Measurements from ENCODE around the gene TUBA1C. TPM values are rescaled to one million over a fixed set of nuclear protein-coding genes. Genes with fewer than 3 reads are reported as not detected.

Gene TUBA1C
- total and polyA plus RNA-seq, 2 of the 4 experiments (the other 2 are of a cell fraction): 1,420 to 2,555 TPM

DNA sequence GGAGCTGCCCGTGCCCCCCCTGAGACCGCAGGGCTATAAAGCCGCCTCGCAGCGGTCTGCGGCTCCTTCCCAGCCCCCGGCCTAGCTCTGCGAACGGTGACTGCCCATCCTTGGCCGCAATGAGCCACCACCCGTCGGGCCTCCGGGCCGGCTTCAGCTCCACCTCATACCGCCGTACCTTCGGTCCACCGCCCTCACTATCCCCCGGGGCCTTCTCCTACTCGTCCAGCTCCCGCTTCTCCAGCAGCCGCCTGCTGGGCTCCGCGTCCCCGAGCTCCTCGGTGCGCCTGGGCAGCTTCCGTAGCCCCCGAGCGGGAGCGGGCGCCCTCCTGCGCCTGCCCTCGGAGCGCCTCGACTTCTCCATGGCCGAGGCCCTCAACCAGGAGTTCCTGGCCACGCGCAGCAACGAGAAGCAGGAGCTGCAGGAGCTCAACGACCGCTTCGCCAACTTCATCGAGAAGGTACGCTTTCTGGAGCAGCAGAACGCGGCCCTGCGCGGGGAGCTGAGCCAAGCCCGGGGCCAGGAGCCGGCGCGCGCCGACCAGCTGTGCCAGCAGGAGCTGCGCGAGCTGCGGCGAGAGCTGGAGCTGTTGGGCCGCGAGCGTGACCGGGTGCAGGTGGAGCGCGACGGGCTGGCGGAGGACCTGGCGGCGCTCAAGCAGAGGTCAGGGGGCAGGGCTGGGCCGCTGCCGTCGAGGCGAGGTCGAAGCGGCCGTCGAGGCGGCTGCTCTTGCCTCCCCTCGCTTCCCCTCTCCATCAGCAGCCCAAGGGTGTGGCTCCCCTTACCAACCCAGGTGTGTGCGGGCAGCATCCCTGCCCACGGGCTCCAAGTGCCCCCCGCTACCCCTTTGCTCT is 30.4 kb downstream of the TUBA1C start, which contains the start of gene PRPH:
PRPH (plus strand) TSS at position 66 of the 855 bp plus-strand sequence; CDS start at position 120, 54 bp downstream.
- Histone ChIP-seq H3K4me2 (ENCODE audit: low read depth, low read length) (no peak within 1 kb of the TSS), H3K4me3 (ENCODE audit: insufficient read depth, low read depth, low read length) (no peak within 1 kb of the TSS), H3K9me1 (ENCODE audit: insufficient read depth, low read length) (no peaks in the 10 kb centered on the region), H2AFZ (replicated peaks; ENCODE audit: low read length, poor library complexity) (peak within 1 kb of the TSS; percentile 43), H3K4me1 (ENCODE audit: control insufficient read depth, insufficient read depth, low read length) (peaks cover 7% of the 10 kb centered on the region), H3K27me3 (ENCODE audit: control insufficient read depth, insufficient read depth, low read length) (peaks cover 61% of the 10 kb centered on the region), H4K91ac (ENCODE audit: insufficient read depth, low read depth, low read length) (no peak within 1 kb of the TSS), H2AK9ac (replicated peaks; ENCODE audit: low read depth, low read length, poor library complexity) (peak within 1 kb of the TSS; percentile 42), H3K36me3 (ENCODE audit: control insufficient read depth, insufficient read depth, low read length) (no peaks in the 10 kb centered on the region), H4K8ac (ENCODE audit: low read depth in 2 of 2, low read length in 2 of 2) (no peak within 1 kb of the TSS), H3K18ac (ENCODE audit: low read depth, low read length) (no peak within 1 kb of the TSS), H3K79me1 (ENCODE audit: low read depth in 1 of 2, low read length in 2 of 2) (no peaks in the 10 kb centered on the region), H2BK20ac (ENCODE audit: low read depth, low read length) (no peak within 1 kb of the TSS), H3K27ac (ENCODE audit: insufficient read depth, low read length) (no peak within 1 kb of the TSS), H3K23ac (ENCODE audit: low read depth, low read length) (no peak within 1 kb of the TSS), H4K20me1 (ENCODE audit: insufficient read depth, low read length) (no peaks in the 10 kb centered on the region), H2BK5ac (ENCODE audit: low read depth, low read length, poor library complexity, severe bottlenecking) (no peak within 1 kb of the TSS), H2BK120ac (ENCODE audit: low read depth, low read length) (no peak within 1 kb of the TSS), H3K56ac (ENCODE audit: extremely low read depth, insufficient read depth, low read length) (no peak within 1 kb of the TSS), H3K9ac (ENCODE audit: low read depth, low read length) (no peak within 1 kb of the TSS), H3K9me3 (ENCODE audit: control insufficient read depth, insufficient read depth, low read length) (peaks cover 6% of the 10 kb centered on the region; the same call in 1 of the 2 replicates), H3K4ac (ENCODE audit: low read depth, low read length) (no peak within 1 kb of the TSS), H2AK5ac (ENCODE audit: low read depth, low read length) (no peak within 1 kb of the TSS), H3K14ac (replicated peaks; ENCODE audit: low read depth, low read length) (no peak within 1 kb of the TSS), H2BK15ac (ENCODE audit: low read depth, low read length) (no peak within 1 kb of the TSS), H4K5ac (ENCODE audit: low read depth, low read length) (no peak within 1 kb of the TSS)
- in situ Hi-C loops (cut with MboI; ENCODE audit: low sequenced_read_pairs) (no loop called here), dilution Hi-C loops (cut with HindIII; ENCODE audit: low sequenced_read_pairs, unreplicated experiment) (no loop called here), intact Hi-C loops (cut with micrococcal nuclease) (no loop called here)
- no peak for ATAC-seq (ENCODE audit: low read depth)
- TF ChIP-seq MAZ (IDR thresholded peaks at IDR 0.05; ENCODE audit: borderline replicate concordance, low read depth, low read length) (no peak), BHLHE40 (IDR thresholded peaks at IDR 0.05; ENCODE audit: low read depth, low read length) (no peak), MAFK (IDR thresholded peaks at IDR 0.05; ENCODE audit: low read depth, low read length) (no peak), CEBPB (IDR thresholded peaks at IDR 0.05; ENCODE audit: low read depth, low read length) (no peak)
- TF ChIP-seq, protein P1, sequence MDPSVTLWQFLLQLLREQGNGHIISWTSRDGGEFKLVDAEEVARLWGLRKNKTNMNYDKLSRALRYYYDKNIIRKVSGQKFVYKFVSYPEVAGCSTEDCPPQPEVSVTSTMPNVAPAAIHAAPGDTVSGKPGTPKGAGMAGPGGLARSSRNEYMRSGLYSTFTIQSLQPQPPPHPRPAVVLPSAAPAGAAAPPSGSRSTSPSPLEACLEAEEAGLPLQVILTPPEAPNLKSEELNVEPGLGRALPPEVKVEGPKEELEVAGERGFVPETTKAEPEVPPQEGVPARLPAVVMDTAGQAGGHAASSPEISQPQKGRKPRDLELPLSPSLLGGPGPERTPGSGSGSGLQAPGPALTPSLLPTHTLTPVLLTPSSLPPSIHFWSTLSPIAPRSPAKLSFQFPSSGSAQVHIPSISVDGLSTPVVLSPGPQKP (IDR thresholded peaks at IDR 0.05; ENCODE audit: borderline replicate concordance, low read depth, low read length): no peak
- ChIA-PET CTCF (interaction anchor here (0.5 to 1.5 kb wide), 3 partner anchors 48 to 190 kb away, joined by 4 to 5 read pairs (median 4); no protein-coding TSS in a partner anchor), POLR2A (ENCODE audit: unreplicated experiment) (no interaction called here)
- no peak for DNase-seq
- BruUV-seq (replicated peaks): no TSS peak
- 15% methylated on average over 47 of the region's 82 CpGs; no CpG with 5 or more reads in 1 of the 2 experiments for WGBS, 2 experiments (ENCODE audit: extremely low coverage in 2 of 2, insufficient read length in 1 of 2)

Data from IMR-90 (cell line).